GM12878 (cell line): ENCODE measurements around the gene GPAT3. TPM values are rescaled to one million over a fixed set of nuclear protein-coding genes. Genes with fewer than 3 reads are reported as not detected.

Experiments used
- ATAC-seq: fragments of 200-7000 bp; cut with Tn5 transposase; 3 replicates; pipeline ENCODE4 v1.9.1; 2020; ENCODE audit warnings: mild to moderate bottlenecking, moderate library complexity
- BruUV-seq: library from RNA; stranded (reverse); fragments of 400-500 nt; replicated peaks from 2 replicates; lab custom pipeline; 2021; lab: Mats Ljungman, UMichigan
- CTCF ChIA-PET: fragments of 300-600 bp; sonication (Branson Sonifier 250); formaldehyde crosslinking; extraction: SDS; loops from one replicate; lab custom pipeline; 2021; ENCODE audit warnings: inconsistent platforms; lab: Yijun Ruan, JAX
- POLR2A ChIA-PET: fragments of 350-600 bp; formaldehyde crosslinking; extraction: SDS; loops from one replicate; lab custom pipeline; 2021; ENCODE audit warnings: inconsistent platforms; lab: Charles Lee
- RAD21 ChIA-PET: fragments of 300-600 bp; sonication (Branson Sonifier 250); formaldehyde crosslinking; loops from one replicate; lab custom pipeline; 2023; ENCODE audit warnings: antibody characterized with exemption; ENCODE audit not compliant: unreplicated experiment; lab: Charles Lee
- SMC1A ChIA-PET: fragments of 300-600 bp; sonication (Branson Sonifier 250); formaldehyde crosslinking; loops from one replicate; lab custom pipeline; 2023; ENCODE audit not compliant: unreplicated experiment, uncharacterized antibody; lab: Charles Lee
- DNase-seq: peaks from one replicate; pipeline ENCODE4 v3.0.0-alpha.2; 2011; ENCODE audit warnings: low read depth, low spot score
- FAIRE-seq: peaks from 3 replicates; lab custom pipeline; 2011; peaks lifted over from hg19 to GRCh38; lab: Jason Lieb, UNC
- H2AFZ ChIP-seq: 2 replicates; pipeline ENCODE4 v1.6.0; 2011; ENCODE audit warnings: low read depth, low read length, control low read depth; ENCODE audit not compliant: control insufficient read depth
- H3K27ac ChIP-seq: 2 replicates; pipeline ENCODE4 v1.5.1; 2011; ENCODE audit warnings: control low read depth; ENCODE audit not compliant: control insufficient read depth, insufficient read depth
- H3K27me3 ChIP-seq, 2 experiments: replicated peaks in 1 of 2; 2 replicates each; pipeline versions ENCODE4 v1.6.0 to v1.6.1; 2011; ENCODE audit warnings: low read length in 1 of 2; ENCODE audit not compliant: control insufficient read depth in 2 of 2, insufficient read depth in 2 of 2
- H3K36me3 ChIP-seq, 2 experiments: 2 replicates each; pipeline ENCODE4 v1.5.1; 2011; ENCODE audit warnings: low read length in 1 of 2; ENCODE audit not compliant: control insufficient read depth in 2 of 2, insufficient read depth in 2 of 2
- H3K4me1 ChIP-seq: 2 replicates; pipeline ENCODE4 v1.6.1; 2011; ENCODE audit warnings: mild to moderate bottlenecking, low read length, moderate library complexity, mixed read lengths; ENCODE audit not compliant: control insufficient read depth, insufficient read depth
- H3K4me2 ChIP-seq: 2 replicates; pipeline ENCODE4 v1.6.0; 2011; ENCODE audit warnings: control low read depth; ENCODE audit not compliant: control insufficient read depth, insufficient read depth
- H3K4me3 ChIP-seq: fragments of 200-600 bp; sonication (generic); 2 replicates; pipeline ENCODE4 v1.5.1; 2016
- H3K79me2 ChIP-seq: 2 replicates; pipeline ENCODE4 v1.6.0; 2011; ENCODE audit warnings: low read length; ENCODE audit not compliant: control insufficient read depth, insufficient read depth
- H3K9ac ChIP-seq: 2 replicates; pipeline ENCODE4 v1.8.0; 2011; ENCODE audit warnings: low read length, control low read depth, mixed read lengths; ENCODE audit not compliant: control insufficient read depth, insufficient read depth
- H3K9me3 ChIP-seq: replicated peaks from 3 replicates; pipeline ENCODE4 v1.5.1; 2011; ENCODE audit warnings: mild to moderate bottlenecking, low read length; ENCODE audit not compliant: control insufficient read depth, insufficient read depth
- H4K20me1 ChIP-seq: 2 replicates; pipeline ENCODE4 v1.6.0; 2011; ENCODE audit not compliant: control insufficient read depth, insufficient read depth
- BCL11A ChIP-seq: IDR thresholded peaks from 2 replicates; pipeline ENCODE4 v1.6.1; 2011; ENCODE audit warnings: low read depth, low read length
- CHD1 ChIP-seq: IDR thresholded peaks from 2 replicates; pipeline ENCODE4 v1.6.1; 2012; ENCODE audit warnings: low read depth, low read length, improper control_type of control experiment
- EP300 ChIP-seq, 2 experiments: fragments of 150-350 bp in 1 of 2; IDR thresholded peaks; 2 replicates each; pipeline ENCODE4 v1.6.1; 2011 to 2012; ENCODE audit warnings: low read depth in 2 of 2, low read length in 2 of 2, borderline replicate concordance in 1 of 2, improper control_type of control experiment in 1 of 2, inconsistent platforms in 1 of 2; ENCODE audit not compliant: control insufficient read depth in 1 of 2
- EZH2 ChIP-seq: IDR thresholded peaks from 2 replicates; pipeline ENCODE4 v1.6.1; 2012; ENCODE audit warnings: low read depth, mild to moderate bottlenecking, control low read depth, inconsistent platforms, low read length, borderline replicate concordance; ENCODE audit not compliant: control insufficient read depth
- FOXK2 ChIP-seq: fragments of 450-650 bp; IDR thresholded peaks from 2 replicates; pipeline ENCODE4 v1.6.1; 2017; ENCODE audit warnings: mild to moderate bottlenecking, moderate library complexity
- IKZF1 ChIP-seq: fragments of 450-650 bp; conservative IDR thresholded peaks from 2 replicates; pipeline ENCODE4 v1.6.1; 2017; ENCODE audit warnings: antibody characterized with exemption, mild to moderate bottlenecking
- MAX ChIP-seq: IDR thresholded peaks from 2 replicates; pipeline ENCODE4 v1.6.1; 2012; ENCODE audit warnings: low read depth, low read length, improper control_type of control experiment
- MTA3 ChIP-seq: IDR thresholded peaks from 2 replicates; pipeline ENCODE4 v1.6.1; 2012; ENCODE audit warnings: low read length, inconsistent platforms, borderline replicate concordance
- MXI1 ChIP-seq: fragments of 150-350 bp; IDR thresholded peaks from 2 replicates; pipeline ENCODE4 v1.6.1; 2011; ENCODE audit warnings: low read depth, mild to moderate bottlenecking, inconsistent platforms, low read length, improper control_type of control experiment
- NFYB ChIP-seq: IDR thresholded peaks from 2 replicates; pipeline ENCODE4 v1.6.1; 2011; ENCODE audit warnings: low read depth, mild to moderate bottlenecking, low read length, improper control_type of control experiment, moderate library complexity; ENCODE audit not compliant: insufficient read depth
- RAD21 ChIP-seq: IDR thresholded peaks from 2 replicates; pipeline ENCODE4 v1.6.1; 2011; ENCODE audit warnings: mild to moderate bottlenecking, low read depth, low read length, moderate library complexity; ENCODE audit not compliant: insufficient read depth
- RUNX3 ChIP-seq: IDR thresholded peaks from 2 replicates; pipeline ENCODE4 v1.6.1; 2012; ENCODE audit warnings: low read length, inconsistent platforms
- SP1 ChIP-seq: IDR thresholded peaks from one replicate; pipeline ENCODE4 v1.6.1; 2011; ENCODE audit warnings: low read depth, low read length
- SPI1 ChIP-seq: IDR thresholded peaks from 2 replicates; pipeline ENCODE4 v1.6.1; 2011; ENCODE audit warnings: low read depth, mild to moderate bottlenecking, low read length, moderate library complexity, borderline replicate concordance; ENCODE audit not compliant: insufficient read depth
- SREBF2 ChIP-seq: IDR thresholded peaks from 2 replicates; pipeline ENCODE4 v1.6.1; 2012; ENCODE audit warnings: mild to moderate bottlenecking, low read length
- TAF1 ChIP-seq: IDR thresholded peaks from 2 replicates; pipeline ENCODE4 v1.6.1; 2011; ENCODE audit warnings: mild to moderate bottlenecking, low read depth, low read length, borderline replicate concordance
- YY1 ChIP-seq: IDR thresholded peaks from 2 replicates; pipeline ENCODE4 v1.6.1; 2011; ENCODE audit warnings: low read depth, mild to moderate bottlenecking, low read length
- WGBS: methylation state at CpG from one replicate; pipeline ENCODE4 v1.1.6; 2016; ENCODE audit warnings: low lambda C conversion rate; ENCODE audit not compliant: insufficient replicate concordance, insufficient coverage; ENCODE audit errors: missing lambda C conversion rate; 5-methylcytosine and 5-hydroxymethylcytosine counted together
- in situ Hi-C: fragments of 300-500 bp; cut with MboI; formaldehyde crosslinking; loops from 9 replicates; pipeline ENCODE4 v1.14.3; 2018; ENCODE audit warnings: mixed read lengths
- intact Hi-C: fragments of 100-400 bp; cut with micrococcal nuclease; formaldehyde crosslinking; loops from one replicate; pipeline ENCODE4 v1.14.2; 2022; ENCODE audit not compliant: unreplicated experiment
- polyA plus RNA-seq, 11 experiments: library from polyadenylated mRNA; depleted of rRNA in 4 of 11; unstranded in 6 of 11; stranded (reverse) in 5 of 11; fragments of >200 nt; fragmentation: Nextera tagmentation in 4 of 11; fragmentation: Illumina TruSeq in 1 of 11; extraction: Ambion mirVana in 4 of 11; extraction: Trizol in 1 of 11; gene quantifications; 1 replicate in 1 of 11; 2 replicates in 10 of 11; pipeline versions ENCODE4 v1.2.1 to v1.2.3, GENCODE V29; 2011 to 2016; ENCODE audit warnings: inconsistent platforms in 2 of 11, missing spikeins in 2 of 11, low read depth in 1 of 11
- total RNA-seq, 4 experiments: library from RNA; depleted of rRNA in 3 of 4; stranded (reverse); fragments of >200 nt in 3 of 4; fragmentation: Illumina TruSeq in 1 of 4; extraction: Trizol in 1 of 4; gene quantifications; 2 replicates each; pipeline versions ENCODE4 v1.2.1 to v1.2.3, GENCODE V29; 2013 to 2021

GPAT3 gene
- total and polyA plus RNA-seq, 10 of the 15 experiments (the other 5 are each of a cell fraction or from before 2014, with no cell fraction given): 0.26 to 1.1 (median 0.52) TPM

GRCh38 chr4:83569429-83569828 lies 33.5 kb downstream of the GPAT3 start (continued):
- TF ChIP-seq EZH2: no peak
- no peak for TF ChIP-seq MTA3
- no peak for TF ChIP-seq YY1
- TF ChIP-seq BCL11A: no peak
- TF ChIP-seq SP1: no peak
- TF ChIP-seq IKZF1: no peak
- TF ChIP-seq CHD1: no peak
- no peak for TF ChIP-seq RAD21

- FAIRE-seq (peak; percentile 54), DNase-seq (no peak), ATAC-seq (peak; percentile 93)
- 17% methylated on average over 5 of the region's 5 CpGs for WGBS
- Histone ChIP-seq H3K9me3 (no peaks in the 10 kb centered on the region), H3K27me3 (no peaks in the 10 kb centered on the region), H4K20me1 (no peaks in the 10 kb centered on the region), H2AFZ (no peak overlapping the region), H3K9ac (no peak overlapping the region), H3K4me3 (no peak overlapping the region), H3K79me2 (no peaks in the 10 kb centered on the region), H3K27ac (no peak overlapping the region), H3K4me2 (0 out of 2 replicates have a peak overlapping the region, but pooled peaks have one; percentile 22), H3K36me3 (no peaks in the 10 kb centered on the region), H3K4me1 (no peaks in the 10 kb centered on the region)
- no TSS peak for BruUV-seq
- ChIA-PET POLR2A (no interaction called here), CTCF (interaction anchor here (1.0 kb wide), 1 partner anchor 13 kb away, joined by 3 read pairs; no protein-coding TSS in a partner anchor), RAD21 (interaction anchor here (0.7 kb wide), 1 partner anchor 20 kb away, joined by 3 read pairs; no protein-coding TSS in a partner anchor), SMC1A (interaction anchor here (1.8 kb wide), 1 partner anchor 22 kb away, joined by 5 read pairs; no protein-coding TSS in a partner anchor)
- intact Hi-C loops: no loop called here
- TF ChIP-seq SREBF2 (no peak), MXI1 (no peak), MAX (no peak), SPI1 (peak; percentile 79), RUNX3 (peak; percentile 17; the same call in 1 of the 2 replicates), TAF1 (no peak), FOXK2 (no peak), NFYB (peak; percentile 27; the same call in 1 of the 2 replicates), IKZF1 (peak; percentile 24; the same call in 1 of the 2 replicates), EP300 (IDR thresholded peaks at IDR 0.05; ENCODE audit: borderline replicate concordance in 1 of 2, control insufficient read depth in 1 of 2, low read depth in 2 of 2, low read length in 2 of 2) (no peak)
- in situ Hi-C loops: no loop called here
These were observed 34.1 kb downstream of the GPAT3 start for GRCh38 chr4:83569987-83570386.
